Measurements from ENCODE around the gene SYK. TPM values are rescaled to one million over a fixed set of nuclear protein-coding genes. Genes with fewer than 3 reads are reported as not detected.
"Not testable (repeated sequence)": the region's sequence is repeated elsewhere in the genome, so short reads cannot be mapped to it uniquely, and the experiment has no call there.

The SYK gene
- total RNA-seq, 1 donor from 2014 or later: not detected

GRCh38 chr9:90783552-90783951 is 18.1 kb upstream of the SYK start:
- no peak overlapping the region for H3K4me3 ChIP-seq

GRCh38 chr9:90783964-90784363 is 17.7 kb upstream of the SYK start:
- H3K9me3 ChIP-seq (ENCODE audit: low read depth): no peaks in the 10 kb centered on the region
- H3K36me3 ChIP-seq: no peaks in the 10 kb centered on the region
- Mint-ChIP-seq H3K4me3 (no peak overlapping the region), H3K27ac (no peak overlapping the region), H3K36me3 (no peaks in the 10 kb centered on the region), H3K27me3 (ENCODE audit: insufficient read depth, low read depth) (no peaks in the 10 kb centered on the region), H3K4me1 (peaks cover 5% of the 10 kb centered on the region), H3K9me3 (no peaks in the 10 kb centered on the region)
- no peaks in the 10 kb centered on the region for H4K20me1 ChIP-seq (ENCODE audit: low read depth)
- no peak overlapping the region for H3K9ac ChIP-seq
- no peaks in the 10 kb centered on the region for H3K27me3 ChIP-seq
- no peak overlapping the region for H3K27ac ChIP-seq
- DNase-seq (ENCODE audit: low spot score): no peak
- no peaks in the 10 kb centered on the region for H3K79me2 ChIP-seq (ENCODE audit: low read depth)
- no peak overlapping the region for H3K4me2 ChIP-seq
- H3K4me3 ChIP-seq: no peak overlapping the region
- no peaks in the 10 kb centered on the region for H3K4me1 ChIP-seq
- TF ChIP-seq CTCF (IDR thresholded peaks at IDR 0.05) (no peak), EZH2phosphoT487 (IDR thresholded peaks at IDR 0.05) (no peak), EZH2 (IDR thresholded peaks at IDR 0.05) (no peak)
- no peak overlapping the region for H2AFZ ChIP-seq (replicated peaks)
- no peaks in the 10 kb centered on the region for H3F3A ChIP-seq (ENCODE audit: low read depth)

More at GRCh38 chr9:90783552-90783951, 18.1 kb upstream of the SYK start:
- no peak overlapping the region for H3K27ac ChIP-seq
- Mint-ChIP-seq H3K27ac (no peak overlapping the region), H3K9me3 (peaks cover 3% of the 10 kb centered on the region), H3K27me3 (ENCODE audit: insufficient read depth, low read depth) (no peaks in the 10 kb centered on the region), H3K4me3 (no peak overlapping the region), H3K36me3 (no peaks in the 10 kb centered on the region), H3K4me1 (peaks cover 9% of the 10 kb centered on the region)
- H3K27me3 ChIP-seq: no peaks in the 10 kb centered on the region
- no peaks in the 10 kb centered on the region for H3K79me2 ChIP-seq (ENCODE audit: low read depth)
- H3K9me3 ChIP-seq (ENCODE audit: low read depth): no peaks in the 10 kb centered on the region
- H3K4me1 ChIP-seq: peaks cover 3% of the 10 kb centered on the region
- no peak for DNase-seq (ENCODE audit: low spot score)
- H2AFZ ChIP-seq (replicated peaks): no peak overlapping the region
- H3K36me3 ChIP-seq: no peaks in the 10 kb centered on the region
- TF ChIP-seq CTCF (IDR thresholded peaks at IDR 0.05) (no peak), EZH2phosphoT487 (IDR thresholded peaks at IDR 0.05) (no peak), EZH2 (IDR thresholded peaks at IDR 0.05) (no peak)
- H3K9ac ChIP-seq: no peak overlapping the region
- H3F3A ChIP-seq (ENCODE audit: low read depth): no peaks in the 10 kb centered on the region
- no peak overlapping the region for H3K4me2 ChIP-seq
- H4K20me1 ChIP-seq (ENCODE audit: low read depth): no peaks in the 10 kb centered on the region

DNA sequence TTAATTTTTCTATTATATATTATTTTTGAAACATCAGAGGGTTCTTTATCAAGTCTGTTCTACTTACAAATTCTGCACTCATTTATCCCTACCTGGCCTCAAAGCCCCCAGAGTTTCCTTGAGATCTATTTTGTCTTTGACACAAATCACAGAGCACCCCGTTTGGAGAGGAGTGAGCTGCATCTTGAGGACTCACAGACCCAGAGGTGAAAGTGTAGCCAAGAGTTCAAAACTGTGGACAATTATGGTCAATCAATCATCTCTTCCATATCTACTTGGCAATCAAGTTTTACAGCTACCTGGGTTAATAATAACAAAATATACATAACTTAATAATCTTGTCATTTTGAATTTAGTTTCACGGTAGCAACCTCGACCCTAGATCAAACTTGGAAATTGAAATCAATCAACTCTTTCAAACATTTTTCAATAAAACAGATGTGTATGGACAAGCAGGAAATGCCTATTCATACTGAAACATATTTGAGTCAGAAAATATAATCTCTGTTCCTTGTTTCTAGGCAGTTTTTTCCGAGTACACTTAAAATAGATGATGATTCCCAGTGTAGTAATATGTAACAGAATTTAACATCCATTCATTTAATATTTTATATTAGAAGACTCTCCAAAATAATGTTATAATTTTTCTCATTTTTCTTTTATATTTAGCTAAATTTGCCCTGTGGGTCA is 13.7 kb upstream of the SYK start:
- H3K4me1 ChIP-seq: peaks cover 6% of the 10 kb centered on the region
- no peak overlapping the region for H3K27ac ChIP-seq
- no peak for DNase-seq (ENCODE audit: low spot score)
- no peaks in the 10 kb centered on the region for H3K79me2 ChIP-seq (ENCODE audit: low read depth)
- H3K4me2 ChIP-seq: no peak overlapping the region
- no peaks in the 10 kb centered on the region for H3K9me3 ChIP-seq (ENCODE audit: low read depth)
- H2AFZ ChIP-seq (replicated peaks): no peak overlapping the region
- no peaks in the 10 kb centered on the region for H3K27me3 ChIP-seq
- H3K27ac Mint-ChIP-seq: no peak overlapping the region
- peaks cover 2% of the 10 kb centered on the region for H3K27me3 Mint-ChIP-seq (ENCODE audit: insufficient read depth, low read depth)
- no peak overlapping the region for H3K9ac ChIP-seq
- H3F3A ChIP-seq (ENCODE audit: low read depth): no peaks in the 10 kb centered on the region
- H3K4me1 Mint-ChIP-seq: peaks cover 6% of the 10 kb centered on the region
- H3K4me3 ChIP-seq: no peak overlapping the region
- H3K36me3 Mint-ChIP-seq: no peaks in the 10 kb centered on the region
- TF ChIP-seq EZH2phosphoT487 (IDR thresholded peaks at IDR 0.05) (no peak), EZH2 (IDR thresholded peaks at IDR 0.05) (no peak), CTCF (IDR thresholded peaks at IDR 0.05) (no peak)
- H3K36me3 ChIP-seq: no peaks in the 10 kb centered on the region
- peaks cover 2% of the 10 kb centered on the region for H3K9me3 Mint-ChIP-seq
- H4K20me1 ChIP-seq (ENCODE audit: low read depth): no peaks in the 10 kb centered on the region
- no peak overlapping the region for H3K4me3 Mint-ChIP-seq

DNA sequence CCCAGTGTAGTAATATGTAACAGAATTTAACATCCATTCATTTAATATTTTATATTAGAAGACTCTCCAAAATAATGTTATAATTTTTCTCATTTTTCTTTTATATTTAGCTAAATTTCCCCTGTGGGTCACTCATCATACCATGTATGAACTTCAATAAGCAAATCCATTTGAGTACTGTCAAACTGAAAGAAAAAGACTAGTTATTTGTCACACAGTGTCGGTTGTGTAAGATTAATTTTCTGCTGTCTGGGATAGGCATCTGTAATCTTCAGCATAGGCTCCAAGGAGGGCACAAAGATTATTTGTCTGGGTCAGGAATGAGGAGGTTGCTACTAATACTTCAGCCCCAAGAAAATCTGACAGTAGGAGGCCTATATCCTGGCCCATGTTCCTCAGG is 13.1 kb upstream of the SYK start:
- not testable (repeated sequence) for H3K36me3 ChIP-seq; H3K9ac ChIP-seq; DNase-seq (ENCODE audit: low spot score); H2AFZ ChIP-seq (replicated peaks); H3K4me3 ChIP-seq; H3K4me1 ChIP-seq; H3K9me3 ChIP-seq (ENCODE audit: low read depth); H3K27me3 Mint-ChIP-seq (ENCODE audit: insufficient read depth, low read depth); H4K20me1 ChIP-seq (ENCODE audit: low read depth); H3K4me2 ChIP-seq; H3K79me2 ChIP-seq (ENCODE audit: low read depth); H3F3A ChIP-seq (ENCODE audit: low read depth); H3K4me3 Mint-ChIP-seq; H3K27ac Mint-ChIP-seq; H3K27ac ChIP-seq; H3K27me3 ChIP-seq; H3K9me3 Mint-ChIP-seq; H3K36me3 Mint-ChIP-seq; H3K4me1 Mint-ChIP-seq
